ENCODE results near the gene AFF3. TPM values are rescaled to one million over a fixed set of nuclear protein-coding genes. Genes with fewer than 3 reads are reported as not detected.

Gene AFF3
- total RNA-seq, 1 experiment from 2014 or later, result 0.22 TPM

GRCh38 chr2:100125626-100126025, 16.8 kb downstream of the AFF3 start:
- no peak overlapping the region for H3K14ac ChIP-seq (ENCODE audit: insufficient read depth, low read length)
- no peak overlapping the region for H2BK15ac ChIP-seq (ENCODE audit: low read depth, low read length)
- DNase-seq, result no peak
- H3K27ac ChIP-seq (ENCODE audit: insufficient read length, low read depth, low read length), result no peak overlapping the region
- no peak overlapping the region for H3K4ac ChIP-seq (ENCODE audit: low read depth, low read length)
- no peak overlapping the region for H2BK20ac ChIP-seq (ENCODE audit: low read depth, low read length, poor library complexity, severe bottlenecking)
- peaks cover 9% of the 10 kb centered on the region for H3K27me3 ChIP-seq (ENCODE audit: insufficient read depth, low read length)
- H2BK5ac ChIP-seq (ENCODE audit: insufficient read length, low read length), result no peak overlapping the region
- no peak for TF ChIP-seq CTCF (conservative IDR thresholded peaks at IDR 0.05)
- H2AFZ ChIP-seq (ENCODE audit: low read length), result no peak overlapping the region
- no peak overlapping the region for H3K18ac ChIP-seq (ENCODE audit: insufficient read length, low read depth, low read length)
- Mint-ChIP-seq H3K27ac (no peak overlapping the region), H3K36me3 (ENCODE audit: insufficient read depth in 1 of 3, low read depth in 3 of 3) (no peaks in the 10 kb centered on the region), H3K9me3 (no peaks in the 10 kb centered on the region; a peak in 2 of 5 replicates), H3K27me3 (ENCODE audit: low read depth) (peaks cover 99% of the 10 kb centered on the region), H3K4me1 (no peaks in the 10 kb centered on the region), H3K4me3 (no peak overlapping the region)
- no peak overlapping the region for H3K23ac ChIP-seq (ENCODE audit: insufficient read length, low read depth, low read length)
- H3K4me1 ChIP-seq (ENCODE audit: insufficient read depth, low read length), result no peaks in the 10 kb centered on the region
- H4K5ac ChIP-seq (ENCODE audit: insufficient read length, low read depth, low read length), result no peak overlapping the region
- no peak overlapping the region for H2BK120ac ChIP-seq (ENCODE audit: low read depth, low read length, poor library complexity, severe bottlenecking)
- H3K9me3 ChIP-seq (ENCODE audit: control insufficient read depth, low read depth, low read length), result no peaks in the 10 kb centered on the region
- H3K79me1 ChIP-seq (ENCODE audit: insufficient read depth, low read depth, low read length, poor library complexity, severe bottlenecking), result no peaks in the 10 kb centered on the region
- no peak overlapping the region for H3K9ac ChIP-seq (ENCODE audit: extremely low read depth, insufficient read length, low read length)
- H3K56ac ChIP-seq (ENCODE audit: insufficient read length, low read depth, low read length), result no peak overlapping the region
- no peak overlapping the region for H3T11ph ChIP-seq (ENCODE audit: low read length)
- H2BK12ac ChIP-seq (ENCODE audit: insufficient read length, low read depth, low read length), result no peak overlapping the region
- H4K20me1 ChIP-seq (ENCODE audit: control insufficient read depth, insufficient read depth, insufficient read length), result no peaks in the 10 kb centered on the region
- H4K8ac ChIP-seq (replicated peaks; ENCODE audit: insufficient read length, low read depth, low read length), result no peak overlapping the region
- H3K79me2 ChIP-seq (ENCODE audit: insufficient read depth, low read length), result no peaks in the 10 kb centered on the region
- H3K4me2 ChIP-seq (ENCODE audit: insufficient read depth, insufficient read length, low read length), result no peak overlapping the region
- H2AK5ac ChIP-seq (ENCODE audit: insufficient read length, low read length), result no peak overlapping the region
- H4K91ac ChIP-seq (ENCODE audit: insufficient read length, low read depth, low read length), result no peak overlapping the region
- no CpG with 5 or more reads among the region's 2 CpGs for WGBS (ENCODE audit: extremely low coverage, insufficient read length, low lambda C conversion rate)
- H3K23me2 ChIP-seq (ENCODE audit: insufficient read length, low read depth, low read length, poor library complexity, severe bottlenecking), result no peaks in the 10 kb centered on the region
